Fibroblast of peridontal ligament (primary cell): ENCODE results near the gene CCDC85C.
"Not testable (repeated sequence)": the region's sequence is repeated elsewhere in the genome, so short reads cannot be mapped to it uniquely, and the experiment has no call there.

ENCODE experiments used
- DNase-seq: peaks from one replicate; pipeline ENCODE4 v3.0.0-alpha.2; 2010; ENCODE audit errors: extremely low read depth

Gene CCDC85C

DNA sequence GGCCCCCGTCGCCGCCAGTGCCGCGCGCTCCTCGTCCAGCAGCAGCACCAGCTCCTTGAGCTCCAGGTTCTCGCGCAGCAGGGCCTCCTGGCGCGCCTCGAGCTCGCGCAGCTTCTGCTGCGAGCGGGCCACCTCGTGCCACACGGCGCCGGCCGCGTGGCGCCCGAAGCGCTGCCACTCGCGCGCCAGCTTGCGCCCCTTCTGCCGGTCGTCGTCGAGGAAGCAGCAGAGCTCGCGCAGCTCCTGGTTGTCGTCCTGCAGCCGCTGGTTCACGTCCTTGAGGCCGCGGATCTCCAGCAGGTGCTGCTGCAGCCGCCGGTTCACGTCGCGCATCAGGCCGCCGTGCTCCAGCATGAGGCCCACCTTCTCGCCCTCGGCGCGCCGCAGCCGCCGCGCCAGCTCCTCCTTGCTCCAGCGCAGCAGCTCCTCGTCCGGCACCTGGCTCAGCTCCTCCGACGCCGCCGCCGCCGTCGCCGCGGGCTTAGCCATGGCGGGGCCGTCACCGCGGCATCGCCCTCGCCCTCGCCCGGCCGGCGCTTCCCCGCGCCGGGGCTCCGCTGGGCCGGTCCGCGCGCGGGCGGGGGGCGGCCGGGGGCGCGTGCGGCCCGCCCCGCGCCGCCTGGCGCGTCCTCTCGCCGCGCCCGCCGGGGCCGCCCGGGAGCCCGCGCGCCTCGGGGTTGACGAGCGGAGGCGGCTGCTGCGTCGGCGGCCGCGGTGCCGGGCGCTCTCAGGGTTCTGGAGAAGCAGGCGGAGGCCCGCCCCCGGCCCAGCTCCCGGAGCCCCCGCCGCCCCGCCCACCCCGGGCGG is at the start of gene CCDC85C:
CCDC85C (minus strand) TSS at position 737 of the 807 bp plus-strand sequence; CDS start at position 489, 248 bp downstream.
- no peak for DNase-seq

DNA sequence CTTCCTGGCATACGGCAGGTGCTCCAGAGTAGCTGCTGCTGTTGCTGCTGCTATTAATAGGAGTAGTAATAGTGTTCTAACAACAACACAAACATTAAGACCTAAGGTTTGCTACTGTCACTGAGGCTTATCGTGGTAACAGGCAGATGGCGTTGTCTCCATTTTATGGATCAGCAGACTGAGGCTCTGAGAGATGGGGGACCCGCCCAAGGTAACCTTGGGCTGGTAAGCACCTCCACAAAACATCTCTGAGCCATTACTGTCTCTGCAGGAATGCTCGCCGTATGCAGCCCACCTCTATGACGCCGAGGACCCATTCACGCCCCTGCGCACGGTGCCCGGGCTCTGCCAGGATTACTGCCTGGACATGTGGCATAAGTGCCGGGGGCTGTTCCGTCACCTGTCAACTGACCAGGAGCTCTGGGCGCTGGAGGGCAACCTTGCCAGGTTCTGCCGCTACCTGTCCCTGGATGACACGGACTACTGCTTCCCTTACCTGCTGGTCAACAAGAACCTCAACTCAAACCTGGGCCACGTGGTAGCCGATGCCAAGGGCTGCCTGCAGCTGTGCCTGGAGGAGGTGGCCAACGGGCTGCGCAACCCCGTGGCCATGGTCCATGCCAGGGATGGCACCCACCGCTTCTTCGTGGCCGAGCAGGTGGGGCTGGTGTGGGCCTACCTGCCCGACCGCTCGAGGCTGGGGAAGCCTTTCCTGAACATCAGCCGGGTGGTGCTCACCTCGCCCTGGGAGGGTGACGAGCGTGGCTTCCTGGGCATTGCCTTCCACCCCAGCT is 48.1 kb upstream of the CCDC85C start:
- DNase-seq, result no peak

DNA sequence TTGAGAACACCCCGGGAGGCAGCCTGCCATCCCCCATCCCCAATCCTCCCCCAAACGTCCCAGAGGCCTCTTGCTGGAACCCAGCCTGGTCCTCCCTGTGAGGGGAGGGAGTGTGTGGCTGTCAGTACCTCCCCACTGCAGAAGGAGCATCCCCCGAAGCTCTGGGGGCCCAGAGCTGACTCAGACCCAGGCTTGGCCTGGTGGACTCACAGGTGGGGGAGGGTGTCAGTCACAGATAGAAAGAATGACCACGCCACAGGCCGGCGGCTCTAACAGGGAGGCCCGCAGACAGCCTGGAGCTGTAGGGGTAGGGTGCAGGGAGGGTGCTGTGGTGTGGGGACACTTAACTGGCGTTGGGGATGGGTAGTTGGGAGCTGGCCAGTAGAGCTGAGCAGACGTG is 46.2 kb upstream of the CCDC85C start:
- no peak for DNase-seq

DNA sequence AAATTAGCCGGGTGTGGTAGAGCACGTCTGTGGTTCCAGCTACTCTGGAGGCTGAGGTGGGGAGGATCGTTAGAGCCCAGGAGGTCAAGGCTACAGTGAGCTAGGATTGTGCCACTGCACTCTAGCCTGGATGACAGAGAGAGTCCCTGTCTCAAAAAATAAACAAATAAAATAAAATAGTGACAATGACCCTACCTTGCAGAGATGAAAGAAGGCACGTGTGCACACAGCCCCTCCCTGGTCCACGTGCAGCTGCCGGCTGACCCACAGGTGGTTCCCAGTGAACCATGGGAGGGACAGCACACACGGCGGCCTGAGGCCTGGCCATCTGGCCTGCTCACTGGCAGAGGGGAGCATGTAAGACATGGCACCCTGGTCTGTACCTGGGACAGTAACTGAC is 45.6 kb upstream of the CCDC85C start:
- DNase-seq, result no peak

DNA sequence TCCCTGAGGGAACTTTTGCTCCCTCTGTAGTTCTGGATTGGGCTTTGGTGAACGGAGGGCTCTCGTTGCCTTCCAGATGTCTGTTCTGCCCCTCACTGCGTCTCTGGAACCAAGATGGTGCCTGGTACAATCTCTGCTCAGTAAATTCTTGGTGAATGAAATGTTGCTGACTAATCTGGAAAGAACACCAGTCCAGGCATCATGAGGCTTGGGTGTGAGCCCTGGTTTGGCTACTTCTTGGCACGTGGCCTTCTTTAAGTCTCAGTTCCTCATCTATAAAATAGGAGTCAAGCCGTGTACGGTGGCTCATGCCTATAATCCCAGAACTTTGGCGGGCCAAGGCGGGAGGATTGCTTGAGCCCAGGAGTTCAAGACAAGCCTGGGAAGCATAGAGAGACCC is 45.2 kb upstream of the CCDC85C start:
- peak; percentile 58 for DNase-seq

DNA sequence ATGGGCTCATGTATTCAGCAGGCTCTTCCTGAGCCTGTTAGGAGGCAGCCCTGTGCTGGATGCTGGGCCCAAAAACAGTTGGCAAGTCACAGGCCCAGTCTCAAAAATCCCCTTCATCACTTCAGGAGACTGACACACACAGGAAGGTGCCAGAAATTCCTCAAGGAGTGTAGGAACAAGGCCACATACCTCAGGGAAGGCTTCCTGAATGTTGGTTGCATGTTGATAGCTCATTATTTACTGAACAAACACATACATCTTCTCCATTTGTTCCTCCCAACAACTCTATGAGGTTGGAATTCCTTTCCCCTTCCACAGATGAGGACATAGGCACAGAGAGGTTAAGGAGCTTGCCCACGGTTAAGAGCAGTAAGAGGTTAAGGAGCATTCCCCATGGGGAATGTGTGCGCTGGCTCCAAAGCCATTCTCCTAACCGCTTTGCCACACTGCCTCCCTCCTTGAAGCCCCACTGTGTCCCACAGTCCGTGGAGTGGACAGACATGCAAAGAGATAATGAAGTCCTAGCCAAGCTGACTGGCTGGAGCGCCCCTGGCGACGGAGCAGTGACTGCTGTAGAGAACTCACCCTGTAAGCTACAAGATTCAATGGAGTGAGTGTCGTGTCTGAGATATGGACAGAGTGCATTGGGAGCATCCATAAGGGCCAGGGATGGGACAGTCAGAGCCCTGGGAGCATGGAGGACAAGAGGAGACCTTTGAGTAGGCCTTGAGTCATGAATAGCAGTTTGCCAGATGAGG is 44.2 kb upstream of the CCDC85C start:
- DNase-seq, result no peak

DNA sequence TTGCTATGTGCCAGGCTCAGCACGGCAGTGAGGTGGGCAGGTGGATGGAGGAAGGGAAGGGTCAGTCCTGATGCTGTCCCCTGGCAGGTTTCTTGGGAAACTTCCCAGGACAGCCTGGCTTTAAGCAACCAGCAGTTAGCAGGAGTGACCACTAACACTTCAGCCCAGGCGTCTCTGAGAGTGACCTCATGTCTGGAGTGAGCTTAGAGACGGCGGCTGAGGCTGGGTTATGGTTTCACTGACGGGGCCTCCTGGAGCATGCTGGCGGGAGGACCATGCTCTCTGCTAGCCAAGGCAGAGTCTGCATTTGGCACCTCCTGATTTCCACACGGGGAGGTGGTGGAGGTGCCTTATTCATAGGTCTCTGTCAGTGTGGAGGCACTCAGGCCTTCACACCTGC is 43.4 kb upstream of the CCDC85C start:
- DNase-seq, result no peak

DNA sequence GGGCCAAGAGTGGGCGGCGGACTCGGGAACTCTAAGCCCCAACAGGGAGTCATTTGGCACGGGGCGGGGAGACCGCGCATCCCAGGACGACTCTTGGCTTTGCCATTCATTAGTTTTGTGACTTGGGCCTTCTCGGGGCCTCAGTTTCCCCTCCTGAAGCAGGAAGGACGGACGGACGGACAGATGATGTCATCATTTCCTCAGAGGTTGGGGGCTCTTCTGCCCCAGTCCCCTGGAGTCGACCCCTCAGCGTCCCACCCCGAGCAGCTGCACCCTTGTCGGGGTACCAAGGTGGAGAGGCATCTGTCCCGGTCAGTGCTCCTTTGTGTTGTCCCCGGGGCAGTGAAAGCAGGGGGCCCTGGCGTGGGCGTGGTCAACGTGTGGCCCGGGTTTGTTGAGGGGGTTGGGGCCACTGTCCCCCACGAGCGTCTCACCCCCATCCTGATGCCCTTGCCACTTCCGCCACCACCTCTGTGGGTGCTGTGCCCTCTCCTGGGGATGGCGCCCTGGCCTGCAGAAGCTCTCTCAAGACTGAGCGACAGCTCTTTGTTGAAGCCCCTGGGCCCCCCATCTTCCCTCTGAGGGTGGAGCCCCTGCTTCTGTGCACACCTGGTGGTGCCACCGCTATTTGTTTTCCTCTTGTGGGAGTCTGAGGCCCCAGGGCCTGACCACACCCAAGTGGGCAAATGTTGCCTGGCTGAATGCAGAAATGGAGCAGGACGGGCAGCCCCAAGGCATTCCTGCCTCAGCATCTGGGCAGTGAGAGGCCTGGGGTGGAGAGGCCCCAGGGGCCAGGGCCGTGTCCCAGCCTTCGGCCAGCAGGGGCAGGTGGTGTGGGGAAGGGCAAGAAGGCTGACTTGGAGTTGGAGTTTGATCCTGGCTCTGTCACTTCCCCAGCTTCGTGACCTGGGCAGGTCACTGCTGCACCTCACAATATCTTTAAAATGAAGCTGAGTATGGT is 41.8 kb upstream of the CCDC85C start:
- no peak for DNase-seq

DNA sequence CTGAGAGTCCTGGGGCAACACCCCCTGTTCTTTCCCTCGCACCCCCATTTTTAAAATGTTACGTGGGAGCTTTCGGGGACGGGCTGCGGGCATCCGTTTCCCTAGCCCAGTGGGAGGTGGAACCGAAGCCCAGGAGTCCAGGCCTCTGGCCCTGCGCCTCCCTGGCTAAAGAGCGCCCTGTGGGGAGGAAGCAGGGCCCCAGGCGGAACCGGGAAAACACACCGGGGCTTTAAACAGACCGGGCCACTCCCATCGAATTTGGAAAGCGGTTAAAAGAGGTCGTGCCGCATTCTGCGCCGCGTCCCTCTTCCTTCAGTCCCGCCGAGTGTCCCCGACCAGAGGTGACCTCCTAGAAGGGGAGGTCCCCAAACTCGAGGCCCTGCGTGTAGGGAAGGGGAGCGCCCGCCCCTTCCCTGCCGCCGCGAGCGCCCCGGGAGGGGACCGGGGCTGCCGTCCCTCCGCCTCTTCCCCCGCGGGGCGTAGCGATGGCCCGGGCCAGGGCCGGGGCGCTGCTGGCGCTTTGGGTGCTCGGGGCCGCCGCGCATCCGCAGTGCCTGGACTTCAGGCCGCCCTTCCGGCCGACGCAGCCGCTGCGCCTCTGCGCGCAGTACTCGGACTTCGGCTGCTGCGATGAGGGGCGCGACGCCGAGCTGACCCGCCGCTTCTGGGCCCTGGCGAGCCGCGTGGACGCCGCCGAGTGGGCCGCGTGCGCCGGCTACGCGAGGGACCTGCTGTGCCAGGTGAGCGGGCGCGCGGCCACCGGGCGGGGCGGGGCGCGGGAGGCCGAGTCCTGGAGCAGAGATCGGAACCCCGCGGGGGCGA is 40.9 kb upstream of the CCDC85C start, which contains the start of gene HHIPL1:
HHIPL1 (plus strand) TSS at position 407 of the 822 bp plus-strand sequence; CDS start at position 486, 79 bp downstream.
- peak; percentile 21 for DNase-seq

DNA sequence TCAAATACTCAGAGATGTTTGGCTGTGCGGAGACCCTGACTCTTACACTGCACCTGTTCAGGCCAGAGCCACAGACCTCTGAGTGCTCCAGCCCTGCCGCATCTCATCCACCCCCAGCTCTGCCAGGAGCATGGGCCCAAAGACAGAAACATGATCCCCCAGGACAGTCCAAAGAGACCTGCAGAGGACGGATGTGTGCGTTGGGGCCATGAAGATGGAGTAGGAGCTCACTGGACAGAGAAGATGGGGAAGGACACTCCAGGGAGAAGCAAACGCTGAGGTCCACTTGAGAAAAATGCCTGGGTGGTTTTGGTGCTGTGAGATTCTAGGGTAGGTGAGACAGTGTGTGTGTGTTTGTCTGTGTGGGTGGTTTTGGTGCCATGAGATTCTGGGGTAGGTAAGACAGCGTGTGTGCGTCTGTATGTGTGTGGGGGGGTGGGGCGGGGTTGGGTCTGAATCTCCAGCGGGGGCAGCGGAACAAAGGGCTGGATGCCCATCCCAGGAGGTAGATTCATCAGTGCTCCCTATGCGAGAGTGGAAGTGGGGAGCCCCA is 40.1 kb upstream of the CCDC85C start:
- no peak for DNase-seq

DNA sequence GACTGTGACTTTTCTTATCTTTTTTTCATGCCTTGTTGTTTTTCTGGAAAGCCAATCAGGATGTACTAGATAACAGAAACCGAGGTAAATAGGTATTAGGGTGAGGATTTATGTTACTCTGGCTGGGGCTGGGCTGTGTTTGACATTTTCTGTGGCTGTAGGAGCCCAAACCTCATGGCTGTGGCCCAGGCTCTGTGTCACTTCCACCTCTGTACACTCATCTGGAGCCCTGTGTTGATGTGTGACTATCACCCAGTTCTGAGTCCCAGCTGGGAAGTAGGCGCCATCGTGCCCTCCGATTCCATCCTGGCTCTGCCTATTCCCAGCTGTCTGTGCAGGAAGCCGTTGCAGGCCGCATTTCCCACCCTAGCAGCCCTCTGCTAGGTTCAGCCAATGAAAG is 39.3 kb upstream of the CCDC85C start:
- no peak for DNase-seq

DNA sequence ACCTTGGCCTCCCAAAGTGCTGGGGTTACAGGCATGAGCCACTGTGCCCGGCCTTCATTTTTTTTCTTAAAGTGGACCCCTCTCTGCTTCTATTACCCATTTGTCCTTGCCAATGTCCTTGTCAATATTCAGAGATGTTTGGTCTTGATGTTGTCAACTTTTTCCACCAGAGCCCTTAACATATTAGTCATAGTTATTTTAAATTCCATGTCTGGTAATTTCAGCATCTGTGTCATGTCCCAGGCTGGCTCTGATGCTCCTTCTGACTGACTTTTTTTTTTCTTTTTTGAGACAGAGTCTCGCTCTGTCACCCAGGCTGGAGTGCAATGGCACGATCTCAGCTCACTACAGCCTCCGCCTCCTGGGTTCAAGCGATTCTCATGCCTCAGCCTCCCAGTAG is 38.8 kb upstream of the CCDC85C start:
- DNase-seq, result not testable (repeated sequence)

DNA sequence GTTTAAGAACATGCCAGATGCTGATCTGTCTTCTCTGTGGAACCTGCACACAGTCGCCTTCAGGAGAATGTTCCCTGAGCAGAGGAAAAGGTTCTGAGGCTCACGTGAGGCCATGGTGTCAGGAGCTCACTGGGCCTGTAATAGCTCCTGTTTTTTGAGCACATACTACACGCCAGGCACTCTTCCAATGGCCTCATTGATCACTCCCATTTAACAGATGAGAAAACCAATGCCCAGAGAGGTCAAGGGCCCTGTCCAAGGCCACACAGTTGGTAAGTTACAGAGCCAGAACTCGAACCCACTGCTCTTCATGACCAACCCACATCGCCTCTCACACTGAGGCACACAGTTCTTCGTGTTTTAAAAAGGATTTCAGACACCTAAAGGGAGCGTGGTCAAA is 33.6 kb upstream of the CCDC85C start:
- no peak for DNase-seq

DNA sequence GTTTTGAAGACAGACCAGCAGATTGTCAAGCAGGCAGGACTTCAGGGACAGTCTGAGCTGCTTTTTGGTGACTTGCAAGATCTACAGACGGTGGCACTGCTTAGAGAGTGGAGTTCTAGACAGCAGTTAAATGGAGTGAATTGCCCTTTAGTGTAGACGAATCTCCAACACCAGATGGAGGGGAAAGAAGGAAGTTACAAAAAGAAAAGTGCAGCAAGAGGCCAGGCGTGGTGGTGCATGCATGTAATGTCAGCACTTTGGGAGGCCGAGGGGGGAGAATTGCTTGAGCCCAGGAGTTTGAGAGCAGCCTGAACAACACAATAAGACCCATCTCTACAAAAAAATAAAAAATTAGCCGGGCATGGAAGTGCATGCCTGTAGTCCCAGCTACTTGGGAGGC is 32.5 kb upstream of the CCDC85C start:
- DNase-seq, result no peak

DNA sequence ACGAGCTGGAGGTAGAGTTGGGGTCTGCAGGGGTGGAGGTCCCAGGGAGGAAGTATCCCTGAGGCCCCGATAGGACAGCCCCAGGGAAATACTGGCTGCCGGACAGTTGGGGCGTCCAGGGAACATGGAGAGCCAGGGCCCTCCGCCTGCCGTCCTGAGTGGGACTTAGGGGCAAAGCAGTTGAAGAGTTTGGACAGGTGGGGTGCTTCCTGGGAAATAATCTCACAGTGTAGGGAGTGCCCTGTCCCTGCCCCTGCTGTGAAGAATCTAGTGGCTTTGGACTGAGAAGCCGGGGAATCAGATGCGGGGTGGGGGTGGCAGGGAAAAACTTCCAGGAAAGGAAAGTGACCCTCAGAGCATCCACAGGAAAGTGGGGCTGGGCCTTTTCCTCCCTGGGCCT is 31.1 kb upstream of the CCDC85C start:
- DNase-seq, result no peak

DNA sequence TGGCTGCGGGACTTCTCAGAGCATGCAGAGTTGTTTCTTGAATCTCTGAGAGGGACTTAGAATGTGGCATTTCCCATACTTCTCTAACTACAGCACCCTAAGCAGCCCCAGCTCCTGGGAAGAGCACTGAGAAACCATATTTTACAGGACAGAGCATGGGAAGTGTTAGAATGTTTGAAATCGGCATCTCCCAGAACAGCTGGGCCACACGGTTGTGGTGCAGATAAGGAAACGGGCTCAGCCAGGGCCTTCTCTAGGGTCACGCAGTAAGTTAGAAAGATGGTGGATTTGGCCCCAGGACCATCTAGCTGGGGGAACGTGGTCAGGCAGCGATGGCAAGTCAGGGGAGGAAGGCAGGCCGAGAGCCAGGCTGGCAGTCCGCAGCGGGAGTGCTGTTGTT is 30.4 kb upstream of the CCDC85C start:
- DNase-seq, result no peak

DNA sequence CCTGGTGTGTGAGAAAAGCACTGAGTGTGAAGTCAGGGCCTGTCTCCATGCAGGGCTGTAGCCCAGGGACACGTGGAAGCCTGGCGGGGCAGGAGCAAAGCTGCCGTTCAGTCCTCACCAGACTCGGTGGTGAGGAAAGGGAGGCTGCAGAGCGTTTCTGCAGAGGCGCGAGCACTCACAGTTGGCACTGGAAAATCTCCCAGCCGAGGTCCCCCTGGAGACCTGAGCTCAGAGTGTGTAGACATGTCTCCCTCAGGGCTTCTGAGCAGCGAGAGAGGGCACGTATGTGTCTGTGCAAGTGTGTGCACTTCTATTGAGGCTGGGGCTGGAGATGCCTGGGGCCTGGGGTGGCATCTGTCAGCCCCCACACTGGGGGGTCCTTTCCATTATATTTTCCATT is 29.9 kb upstream of the CCDC85C start:
- no peak for DNase-seq

DNA sequence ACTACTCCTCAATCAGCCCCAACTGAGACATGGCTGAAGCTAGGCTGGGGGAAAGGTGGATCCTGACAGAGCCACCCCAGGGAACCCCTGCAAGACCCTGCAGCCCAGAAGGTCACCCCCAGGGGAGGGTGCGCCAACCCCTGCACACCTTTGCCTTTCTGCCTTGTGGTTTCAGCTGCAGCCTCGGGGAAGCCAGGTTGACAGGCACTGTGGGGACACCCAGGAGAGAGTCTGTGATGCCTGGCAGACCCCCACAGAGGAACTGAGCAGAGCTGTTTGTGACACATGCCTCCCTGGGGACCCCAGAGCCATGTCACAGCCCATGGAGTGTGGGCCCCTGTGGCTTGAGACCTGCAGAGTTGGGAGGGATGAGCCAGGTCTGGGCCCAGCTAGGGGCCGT is 29.1 kb upstream of the CCDC85C start:
- no peak for DNase-seq

DNA sequence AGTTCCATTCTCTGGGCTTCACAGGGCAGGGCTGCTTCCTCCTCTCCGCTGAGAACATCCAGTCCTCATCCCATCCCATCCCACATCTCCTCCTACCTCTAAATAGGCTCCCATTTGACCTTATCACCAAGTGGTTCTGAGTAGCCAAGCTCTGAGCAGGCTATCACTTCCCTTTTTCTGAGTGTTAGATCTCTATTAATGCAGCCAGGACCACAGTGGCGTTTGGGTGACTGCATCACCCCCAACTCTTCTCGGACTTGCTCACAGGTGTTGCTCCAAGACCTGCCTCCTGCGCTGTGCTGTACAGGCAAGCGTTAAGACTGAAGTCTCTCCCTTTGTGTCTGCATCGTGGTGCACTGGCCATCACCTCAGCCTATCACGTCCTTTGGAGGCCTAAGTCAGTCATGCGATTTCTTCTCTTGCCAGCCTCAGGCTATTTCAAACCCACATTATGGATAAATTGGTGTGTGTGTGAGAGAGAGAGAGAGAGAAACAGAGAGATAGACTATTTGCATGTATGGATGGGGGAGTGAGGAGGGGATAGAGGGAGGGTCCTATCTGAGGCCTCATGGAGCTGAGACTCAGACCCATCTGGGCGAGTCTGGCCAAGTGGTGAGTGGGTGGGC is 28.5 kb upstream of the CCDC85C start:
- DNase-seq, result no peak
